Spleen (tissue), 11 donors: Measurements from ENCODE around the gene PPM1M. TPM values are rescaled to one million over a fixed set of nuclear protein-coding genes. Genes with fewer than 3 reads are reported as not detected.
A peak's percentile ranks its signal among the peaks of the same experiment; 100 is the strongest.

Source experiments
- DNase-seq: peaks from one replicate; pipeline ENCODE4 v3.0.0-alpha.2; 2020
- H3K27ac ChIP-seq, 8 donors: fragments of 200-600 bp; sonication (generic) in 7 of 8; 1 replicate in 4 of 8; 2 replicates in 4 of 8; pipeline versions ENCODE4 v1.5.0 to v1.8.0; 2016 to 2021; ENCODE audit warnings: inconsistent platforms in 4 of 8, mild to moderate bottlenecking in 4 of 8, moderate library complexity in 1 of 8
- H3K27me3 ChIP-seq, 7 donors: fragments of 200-600 bp; sonication (generic) in 6 of 7; replicated peaks in 1 of 7; 1 replicate in 4 of 7; 2 replicates in 3 of 7; pipeline versions ENCODE4 v1.5.0 to v1.8.0; 2016 to 2021; ENCODE audit warnings: inconsistent platforms in 3 of 7, mild to moderate bottlenecking in 1 of 7
- H3K36me3 ChIP-seq, 6 donors: fragments of 200-600 bp; sonication (generic) in 5 of 6; 1 replicate in 4 of 6; 2 replicates in 2 of 6; pipeline versions ENCODE4 v1.5.0 to v1.8.0; 2016 to 2021; ENCODE audit warnings: inconsistent platforms in 2 of 6
- H3K4me1 ChIP-seq, 6 donors: fragments of 200-600 bp; sonication (generic) in 5 of 6; 1 replicate in 3 of 6; 2 replicates in 3 of 6; pipeline versions ENCODE4 v1.5.0 to v1.8.0; 2016 to 2021; ENCODE audit warnings: inconsistent platforms in 3 of 6
- H3K4me3 ChIP-seq, 8 donors: fragments of 200-600 bp; sonication (generic) in 7 of 8; 1 replicate in 4 of 8; 2 replicates in 4 of 8; pipeline versions ENCODE4 v1.5.0 to v1.8.0; 2016 to 2021; ENCODE audit warnings: inconsistent platforms in 4 of 8, mild to moderate bottlenecking in 4 of 8, moderate library complexity in 2 of 8
- H3K9me3 ChIP-seq, 8 donors: fragments of 200-600 bp; sonication (generic) in 7 of 8; 1 replicate in 4 of 8; 2 replicates in 4 of 8; pipeline versions ENCODE4 v1.5.0 to v1.8.0; 2016 to 2021; ENCODE audit warnings: inconsistent platforms in 4 of 8
- POLR2A ChIP-seq, 3 donors: fragments of 450-650 bp; IDR thresholded peaks; one replicate each; pipeline ENCODE4 v1.5.1; 2017; ENCODE audit warnings: antibody characterized with exemption in 3 of 3, mild to moderate bottlenecking in 1 of 3
- POLR2AphosphoS5 ChIP-seq, 3 donors: sonication (generic); formaldehyde crosslinking; IDR thresholded peaks; one replicate each; pipeline ENCODE4 v1.5.1; 2017; ENCODE audit warnings: antibody characterized with exemption in 3 of 3
- WGBS, 5 donors: extraction: QIAGEN DNeasy Blood & Tissue Kit in 3 of 5; methylation state at CpG; one replicate each; pipeline versions ENCODE4 v1.1.5 to v1.1.7; 2013 to 2018; 5-methylcytosine and 5-hydroxymethylcytosine counted together
- intact Hi-C: fragments of 100-400 bp; cut with DNase I; formaldehyde crosslinking; loops from one replicate; pipeline ENCODE4 v1.15.0; 2023; ENCODE audit warnings: low total_unique reads
- polyA plus RNA-seq, 3 donors: library from polyadenylated mRNA; stranded (reverse); fragments of 200-250 nt; gene quantifications; one replicate each; pipeline ENCODE4 v1.2.1, GENCODE V29; 2013
- total RNA-seq, 7 donors: library from RNA; depleted of rRNA in 3 of 7; stranded (reverse); fragments of >200 nt in 3 of 7; fragmentation: NEBNext Ultra II Directional in 4 of 7; extraction: Animal tissue kit (Norgen Biotek cat#: 25700) in 4 of 7; gene quantifications; one replicate each; pipeline versions ENCODE4 v1.1.0 to v1.2.1, GENCODE V29; 2016 to 2021
- TF ChIP-seq, protein P1 (sequence below), 11 experiments: fragments of 200-600 bp in 7 of 11; fragments of 450-650 bp in 4 of 11; sonication (generic) in 4 of 11; IDR thresholded peaks in 8 of 11; conservative IDR thresholded peaks in 3 of 11; 1 replicate in 7 of 11; 2 replicates in 4 of 11; pipeline versions ENCODE4 v1.4.0 to v1.8.0; 2016 to 2021; ENCODE audit warnings: antibody characterized with exemption in 11 of 11, inconsistent platforms in 4 of 11, mild to moderate bottlenecking in 1 of 11
- donor health status: healthy with polysubstance abuse.
- donor health status: DM: no; HTN: no; CAD: no; lungs with moderate emphysema.
- donor health status: DM: no; HTN: no; CAD: no.
- donor health status: Bipolar disorder and iron deficiency.
- donor health status: healthy.
- donor health status: DM: no; HTN: no; CAD: no.
- donor health status: DM: yes; HTN: yes; CAD: no.

The PPM1M gene
- total and polyA plus RNA-seq, 10 donors, result 26.3 to 77.8 (median 49.7) TPM

DNA sequence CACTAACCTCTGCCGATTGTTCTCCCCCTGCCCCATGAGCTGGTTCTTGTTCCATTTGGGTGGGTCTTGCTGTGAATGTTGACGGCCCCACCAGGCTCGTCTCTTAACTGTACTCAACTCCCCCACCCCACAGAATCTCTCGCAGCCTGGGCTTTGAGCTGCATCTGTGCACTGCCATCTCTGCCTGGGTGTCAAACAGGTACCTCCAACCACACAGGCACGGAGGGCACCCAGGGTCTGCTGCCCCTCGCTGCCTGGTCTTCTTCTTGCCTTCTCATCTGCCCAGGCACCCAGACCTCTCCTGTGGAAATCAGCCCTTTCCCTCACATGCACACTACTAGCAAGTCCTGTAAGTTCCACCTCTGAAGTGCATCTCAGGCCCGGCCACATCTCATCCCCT is 30.2 kb upstream of the PPM1M start:
- 91 to 98% (median 94%) methylated on average over 7 of the region's 7 CpGs for WGBS, 5 donors
- Histone ChIP-seq H3K9me3 (no peaks in the 10 kb centered on the region), H3K4me1 (peaks cover 24 to 55% (median 44%) of the 10 kb centered on the region in 6 donors), H3K27ac (no peak overlapping the region), H3K36me3 (peaks cover 0 to 71% (median 53%) of the 10 kb centered on the region in 6 donors), H3K27me3 (no peaks in the 10 kb centered on the region), H3K4me3 (no peak overlapping the region)
- intact Hi-C loops, result no loop called here
- DNase-seq, result peak; percentile 43
- TF ChIP-seq, protein P1, sequence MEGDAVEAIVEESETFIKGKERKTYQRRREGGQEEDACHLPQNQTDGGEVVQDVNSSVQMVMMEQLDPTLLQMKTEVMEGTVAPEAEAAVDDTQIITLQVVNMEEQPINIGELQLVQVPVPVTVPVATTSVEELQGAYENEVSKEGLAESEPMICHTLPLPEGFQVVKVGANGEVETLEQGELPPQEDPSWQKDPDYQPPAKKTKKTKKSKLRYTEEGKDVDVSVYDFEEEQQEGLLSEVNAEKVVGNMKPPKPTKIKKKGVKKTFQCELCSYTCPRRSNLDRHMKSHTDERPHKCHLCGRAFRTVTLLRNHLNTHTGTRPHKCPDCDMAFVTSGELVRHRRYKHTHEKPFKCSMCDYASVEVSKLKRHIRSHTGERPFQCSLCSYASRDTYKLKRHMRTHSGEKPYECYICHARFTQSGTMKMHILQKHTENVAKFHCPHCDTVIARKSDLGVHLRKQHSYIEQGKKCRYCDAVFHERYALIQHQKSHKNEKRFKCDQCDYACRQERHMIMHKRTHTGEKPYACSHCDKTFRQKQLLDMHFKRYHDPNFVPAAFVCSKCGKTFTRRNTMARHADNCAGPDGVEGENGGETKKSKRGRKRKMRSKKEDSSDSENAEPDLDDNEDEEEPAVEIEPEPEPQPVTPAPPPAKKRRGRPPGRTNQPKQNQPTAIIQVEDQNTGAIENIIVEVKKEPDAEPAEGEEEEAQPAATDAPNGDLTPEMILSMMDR (IDR thresholded peaks at IDR 0.05 in 8 of 11, conservative IDR thresholded peaks at IDR 0.05 in 3 of 11), result no peak
- TF ChIP-seq POLR2AphosphoS5 (IDR thresholded peaks at IDR 0.05) (no peak), POLR2A (IDR thresholded peaks at IDR 0.05) (no peak)

DNA sequence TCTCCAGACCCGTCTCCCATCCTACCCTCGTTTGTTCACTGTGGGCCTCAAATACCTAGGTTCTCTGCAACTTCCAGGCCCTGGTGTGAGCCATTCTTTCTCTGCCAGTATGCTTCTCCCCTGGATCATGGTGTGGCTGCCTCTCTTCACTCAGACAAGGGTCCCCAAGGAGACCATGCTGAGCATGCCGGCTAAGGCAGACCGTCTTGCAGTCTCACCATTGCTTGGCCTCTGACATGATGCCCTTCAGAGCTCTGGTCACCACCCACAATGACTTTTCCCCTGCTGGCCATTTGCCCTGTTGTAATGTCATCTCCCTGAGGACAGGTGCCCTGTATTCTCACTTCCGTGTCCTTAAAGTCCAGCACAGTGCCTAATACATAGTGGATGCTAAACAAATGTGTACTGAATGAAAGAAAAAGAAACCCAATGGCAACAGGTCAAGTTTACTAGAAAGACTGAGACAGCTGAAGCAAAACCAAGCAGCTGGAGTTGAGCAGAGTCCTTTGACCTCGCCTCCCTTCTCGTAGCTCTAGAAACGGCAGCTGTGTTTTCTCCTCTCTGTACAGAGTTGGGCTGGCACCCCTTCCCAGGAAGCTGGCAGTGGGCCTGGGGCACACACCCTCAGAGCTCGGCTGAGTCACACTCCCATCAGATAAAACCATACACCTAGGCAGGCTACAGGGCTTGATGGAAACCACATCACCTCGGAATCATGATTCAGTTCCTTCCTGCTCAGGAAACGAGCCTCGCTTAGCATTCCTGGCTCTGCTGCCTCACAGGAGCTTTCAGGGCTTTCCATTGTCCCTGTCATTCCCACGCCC is 28.8 kb upstream of the PPM1M start:
- H3K27me3 ChIP-seq, result no peaks in the 10 kb centered on the region
- DNase-seq, result peak; percentile 78
- H3K36me3 ChIP-seq, result peaks cover 0 to 68% (median 38%) of the 10 kb centered on the region in 6 donors
- H3K9me3 ChIP-seq, result no peaks in the 10 kb centered on the region
- H3K4me3 ChIP-seq, result peak overlapping the region in 1 of 8 donors; percentile 6
- TF ChIP-seq POLR2A (IDR thresholded peaks at IDR 0.05) (no peak), POLR2AphosphoS5 (IDR thresholded peaks at IDR 0.05) (peak in 2 of 3 donors; percentile 49 to 55)
- H3K4me1 ChIP-seq, result peaks cover 38 to 60% (median 58%) of the 10 kb centered on the region in 6 donors
- WGBS, 5 donors, result 32 to 40% (median 37%) methylated on average over 13 of the region's 13 CpGs
- H3K27ac ChIP-seq, result peak overlapping the region in 7 of 8 donors; percentile 19 to 73 (median 55)
- intact Hi-C loops, result no loop called here

DNA sequence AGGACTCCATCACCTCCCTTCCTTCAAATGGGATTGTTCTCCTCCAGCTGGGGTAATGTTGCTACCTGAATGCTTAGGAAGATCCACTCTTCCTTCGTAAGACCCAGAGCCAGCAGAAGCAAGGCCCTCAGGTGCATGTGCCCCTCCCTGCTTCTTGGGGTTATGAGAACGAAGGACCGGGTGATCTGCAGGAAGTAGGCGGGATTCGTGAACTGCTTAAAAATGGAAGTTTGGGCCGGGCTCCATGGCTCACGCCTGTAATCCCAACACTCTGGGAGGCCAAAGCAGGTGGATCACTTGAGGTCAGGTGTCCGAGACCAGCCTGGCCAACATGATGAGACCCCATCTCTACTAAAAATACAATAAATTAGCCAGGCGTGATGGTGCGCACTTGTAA is 28.2 kb upstream of the PPM1M start:
- DNase-seq, result peak; percentile 38
- Histone ChIP-seq H3K27ac (peak overlapping the region in 7 of 8 donors; percentile 19 to 73 (median 55)), H3K36me3 (peaks cover 0 to 68% (median 32%) of the 10 kb centered on the region in 6 donors), H3K4me3 (peak overlapping the region in 1 of 8 donors; percentile 6), H3K4me1 (peaks cover 44 to 66% (median 64%) of the 10 kb centered on the region in 6 donors), H3K9me3 (no peaks in the 10 kb centered on the region), H3K27me3 (no peaks in the 10 kb centered on the region)
- TF ChIP-seq POLR2AphosphoS5 (IDR thresholded peaks at IDR 0.05), result no peak
- no peak for TF ChIP-seq POLR2A (IDR thresholded peaks at IDR 0.05)
- TF ChIP-seq, protein P1 (IDR thresholded peaks at IDR 0.05 in 8 of 11, conservative IDR thresholded peaks at IDR 0.05 in 3 of 11), result no peak
- intact Hi-C loops, result no loop called here
- WGBS, 5 donors, result 45 to 57% (median 50%) methylated on average over 10 of the region's 10 CpGs

DNA sequence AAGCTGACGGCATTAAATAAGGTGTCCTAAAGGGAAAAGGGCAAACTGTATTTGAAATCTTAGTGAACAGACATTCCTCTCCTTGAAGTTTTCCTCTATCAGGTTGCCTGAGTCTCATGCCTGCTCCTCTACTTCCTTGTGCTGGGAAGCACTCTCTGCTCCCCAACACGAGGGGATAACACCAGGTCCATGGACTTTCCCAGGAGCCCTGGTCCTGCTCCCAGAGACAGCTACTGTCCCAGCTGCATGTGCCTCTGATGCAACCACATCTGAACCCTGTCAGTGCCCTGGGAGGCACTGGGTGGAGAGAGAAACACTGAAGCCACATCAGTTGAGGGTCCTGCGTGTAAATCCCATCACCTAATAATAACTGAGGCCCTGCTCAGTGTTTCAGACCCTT is 27.5 kb upstream of the PPM1M start:
- H3K27ac ChIP-seq, result peak overlapping the region in 4 of 8 donors; percentile 54 to 73 (median 62)
- peaks cover 46 to 73% (median 70%) of the 10 kb centered on the region in 6 donors for H3K4me1 ChIP-seq
- no peaks in the 10 kb centered on the region for H3K27me3 ChIP-seq
- H3K36me3 ChIP-seq, result peaks cover 0 to 68% (median 26%) of the 10 kb centered on the region in 6 donors
- H3K9me3 ChIP-seq, result no peaks in the 10 kb centered on the region
- H3K4me3 ChIP-seq, result peak overlapping the region in 1 of 8 donors; percentile 27
- 67 to 88% (median 74%) methylated on average over 2 to 3 of the region's 3 CpGs for WGBS, 5 donors
- intact Hi-C loops, result no loop called here
- TF ChIP-seq, protein P1 (IDR thresholded peaks at IDR 0.05 in 8 of 11, conservative IDR thresholded peaks at IDR 0.05 in 3 of 11), result no peak
- no peak for TF ChIP-seq POLR2AphosphoS5 (IDR thresholded peaks at IDR 0.05)
- TF ChIP-seq POLR2A (IDR thresholded peaks at IDR 0.05), result no peak
- DNase-seq, result peak; percentile 55
